ENCODE results near the gene IGHMBP2. TPM values are rescaled to one million over a fixed set of nuclear protein-coding genes. Genes with fewer than 3 reads are reported as not detected.

IGHMBP2 gene
- total RNA-seq, 4 donors from 2014 or later: 15.5 to 22.3 (median 18.1) TPM

- no peaks in the 10 kb centered on the region for H3K9me3 ChIP-seq
- H3K4me1 ChIP-seq: peaks cover 12 to 13% of the 10 kb centered on the region in 2 donors
- no peak for ATAC-seq
- no peak for DNase-seq
- peaks cover 11 to 25% (median 23%) of the 10 kb centered on the region in 3 donors for H3K27me3 ChIP-seq
- H3K36me3 ChIP-seq: no peaks in the 10 kb centered on the region
- H3K27ac ChIP-seq: peak overlapping the region in 1 of 4 donors; percentile 12
- in situ Hi-C loops (cut with MboI; ENCODE audit: low sequenced_read_pairs in 4 of 4) (loop anchor here in 1 of 4 donors (25.0 kb wide), 1 partner anchor 95 kb away; the partner anchor contains the start of gene TESMIN), intact Hi-C loops (cut with DNase I; ENCODE audit: low total_unique reads) (no loop called here)
- TF ChIP-seq POLR2A (IDR thresholded peaks at IDR 0.05) (no peak), CTCF (IDR thresholded peaks at IDR 0.05 in 4 of 5, conservative IDR thresholded peaks at IDR 0.05 in 1 of 5) (no peak)
- H3K4me3 ChIP-seq: no peak overlapping the region
Observed at GRCh38 chr11:68857037-68857586, 46.6 kb upstream of the IGHMBP2 start.

- ATAC-seq (no peak), DNase-seq (no peak)
- no peak for TF ChIP-seq POLR2A (IDR thresholded peaks at IDR 0.05)
- TF ChIP-seq CTCF (IDR thresholded peaks at IDR 0.05 in 4 of 5, conservative IDR thresholded peaks at IDR 0.05 in 1 of 5): no peak
- Histone ChIP-seq H3K27ac (no peak overlapping the region), H3K9me3 (no peaks in the 10 kb centered on the region), H3K4me3 (no peak overlapping the region), H3K36me3 (no peaks in the 10 kb centered on the region), H3K4me1 (peaks cover 12 to 13% of the 10 kb centered on the region in 2 donors), H3K27me3 (peaks cover 6 to 15% (median 15%) of the 10 kb centered on the region in 3 donors)
- intact Hi-C loops (cut with DNase I; ENCODE audit: low total_unique reads) (no loop called here), in situ Hi-C loops (cut with MboI; ENCODE audit: low sequenced_read_pairs in 4 of 4) (loop anchor here in 1 of 4 donors (25.0 kb wide), 1 partner anchor 97 kb away; the partner anchor contains the start of gene TESMIN)
Observed at GRCh38 chr11:68859123-68859522, 44.6 kb upstream of the IGHMBP2 start.

GRCh38 chr11:68862421-68862820 lies 41.3 kb upstream of the IGHMBP2 start:
- Histone ChIP-seq H3K9me3 (no peaks in the 10 kb centered on the region), H3K27ac (no peak overlapping the region), H3K4me1 (peaks cover 0 to 3% of the 10 kb centered on the region in 2 donors), H3K27me3 (no peaks in the 10 kb centered on the region), H3K4me3 (no peak overlapping the region), H3K36me3 (no peaks in the 10 kb centered on the region)
- ATAC-seq: no peak
- in situ Hi-C loops (cut with MboI; ENCODE audit: low sequenced_read_pairs in 4 of 4): loop anchor here in 1 of 4 donors (25.0 kb wide), 1 partner anchor 100 kb away; the partner anchor contains the start of gene TESMIN
- TF ChIP-seq CTCF (IDR thresholded peaks at IDR 0.05 in 4 of 5, conservative IDR thresholded peaks at IDR 0.05 in 1 of 5) (no peak), POLR2A (IDR thresholded peaks at IDR 0.05) (no peak)
- no peak for DNase-seq
- intact Hi-C loops (cut with DNase I; ENCODE audit: low total_unique reads): no loop called here

- intact Hi-C loops (cut with DNase I; ENCODE audit: low total_unique reads): no loop called here
- no peak overlapping the region for H3K27ac ChIP-seq
Observed at GRCh38 chr11:68863553-68864265, 40.0 kb upstream of the IGHMBP2 start.

More at GRCh38 chr11:68863553-68864265, 40.0 kb upstream of the IGHMBP2 start:
- H3K27me3 ChIP-seq: no peaks in the 10 kb centered on the region
- H3K4me3 ChIP-seq: no peak overlapping the region
- no peak for TF ChIP-seq CTCF (IDR thresholded peaks at IDR 0.05 in 4 of 5, conservative IDR thresholded peaks at IDR 0.05 in 1 of 5)
- no peak for TF ChIP-seq POLR2A (IDR thresholded peaks at IDR 0.05)
- in situ Hi-C loops (cut with MboI; ENCODE audit: low sequenced_read_pairs in 4 of 4): loop anchor here in 1 of 4 donors (25.0 kb wide), 1 partner anchor 101 kb away; the partner anchor contains the start of gene TESMIN
- H3K9me3 ChIP-seq: no peaks in the 10 kb centered on the region
- DNase-seq: no peak
- ATAC-seq: no peak
- H3K36me3 ChIP-seq: no peaks in the 10 kb centered on the region
- no peaks in the 10 kb centered on the region for H3K4me1 ChIP-seq

Measured in gastrocnemius medialis (tissue), 4 donors.